Liver (tissue), 9 donors: ENCODE measurements around the gene ZNF839. TPM values are rescaled to one million over a fixed set of nuclear protein-coding genes. Genes with fewer than 3 reads are reported as not detected.

Experiments
- DNase-seq: peaks from one replicate; pipeline ENCODE4 v3.0.0-alpha.2; 2017; ENCODE audit warnings: low spot score
- H3K27ac ChIP-seq, 2 donors: one replicate each; pipeline ENCODE4 v1.7.0; 2013; ENCODE audit warnings: inconsistent platforms in 2 of 2, low read length in 2 of 2, control low read depth in 1 of 2, low read depth in 1 of 2, mild to moderate bottlenecking in 1 of 2
- H3K27me3 ChIP-seq, 4 donors: one replicate each; pipeline versions ENCODE4 v1.6.1 to v1.7.0; 2013; ENCODE audit warnings: low read length in 3 of 4, inconsistent platforms in 1 of 4, mild to moderate bottlenecking in 1 of 4, moderate library complexity in 1 of 4; ENCODE audit not compliant: control insufficient read depth in 4 of 4, insufficient read depth in 4 of 4
- H3K36me3 ChIP-seq, 4 donors: one replicate each; pipeline versions ENCODE4 v1.6.1 to v1.7.0; 2013; ENCODE audit warnings: low read length in 3 of 4, mild to moderate bottlenecking in 3 of 4, low read depth in 1 of 4, moderate library complexity in 1 of 4; ENCODE audit not compliant: control insufficient read depth in 4 of 4, insufficient read depth in 3 of 4
- H3K4me1 ChIP-seq, 4 donors: one replicate each; pipeline versions ENCODE4 v1.6.1 to v1.7.0; 2013; ENCODE audit warnings: low read length in 3 of 4, mild to moderate bottlenecking in 3 of 4, moderate library complexity in 1 of 4; ENCODE audit not compliant: control insufficient read depth in 4 of 4, insufficient read depth in 4 of 4
- H3K4me3 ChIP-seq, 3 donors: one replicate each; pipeline versions ENCODE4 v1.6.1 to v1.7.0; 2013; ENCODE audit warnings: low read length in 3 of 3, control low read depth in 1 of 3, low read depth in 1 of 3, mild to moderate bottlenecking in 1 of 3
- H3K9ac ChIP-seq, 2 donors: one replicate each; pipeline ENCODE4 v1.7.0; 2013; ENCODE audit warnings: low read length in 2 of 2, mild to moderate bottlenecking in 2 of 2, moderate library complexity in 2 of 2, control low read depth in 1 of 2, low read depth in 1 of 2
- H3K9me3 ChIP-seq, 4 donors: one replicate each; pipeline versions ENCODE4 v1.6.1 to v1.7.0; 2013; ENCODE audit warnings: low read length in 3 of 4; ENCODE audit not compliant: control insufficient read depth in 4 of 4
- ATF3 ChIP-seq: IDR thresholded peaks from 2 replicates; pipeline ENCODE4 v1.6.1; 2016; ENCODE audit warnings: antibody characterized with exemption
- EGR1 ChIP-seq, 2 donors: IDR thresholded peaks; 2 replicates each; pipeline ENCODE4 v1.6.1; 2016 to 2018; ENCODE audit warnings: antibody characterized with exemption in 2 of 2, low read depth in 2 of 2
- FOXA1 ChIP-seq: IDR thresholded peaks from 2 replicates; pipeline ENCODE4 v1.6.1; 2016; ENCODE audit warnings: antibody characterized with exemption
- FOXA2 ChIP-seq: IDR thresholded peaks from 2 replicates; pipeline ENCODE4 v1.6.1; 2016; ENCODE audit warnings: antibody characterized with exemption
- HNF4A ChIP-seq, 2 donors: conservative IDR thresholded peaks; 2 replicates each; pipeline ENCODE4 v1.6.1; 2016; ENCODE audit warnings: antibody characterized with exemption in 2 of 2, mild to moderate bottlenecking in 2 of 2
- HNF4G ChIP-seq: IDR thresholded peaks from 2 replicates; pipeline ENCODE4 v1.6.1; 2016; ENCODE audit warnings: antibody characterized with exemption
- JUND ChIP-seq, 2 donors: IDR thresholded peaks; 2 replicates each; pipeline ENCODE4 v1.6.1; 2016; ENCODE audit warnings: antibody characterized with exemption in 2 of 2
- RAD21 ChIP-seq, 2 donors: IDR thresholded peaks; 2 replicates each; pipeline ENCODE4 v1.6.1; 2016; ENCODE audit warnings: antibody characterized with exemption in 2 of 2, mild to moderate bottlenecking in 2 of 2
- REST ChIP-seq: IDR thresholded peaks from 2 replicates; pipeline ENCODE4 v1.6.1; 2016; ENCODE audit warnings: antibody characterized with exemption, mild to moderate bottlenecking
- SP1 ChIP-seq: IDR thresholded peaks from 2 replicates; pipeline ENCODE4 v1.6.1; 2018; ENCODE audit warnings: antibody characterized with exemption, mild to moderate bottlenecking
- TAF1 ChIP-seq: conservative IDR thresholded peaks from 2 replicates; pipeline ENCODE4 v1.6.1; 2016; ENCODE audit warnings: antibody characterized with exemption, mild to moderate bottlenecking
- YY1 ChIP-seq: IDR thresholded peaks from 2 replicates; pipeline ENCODE4 v1.6.1; 2016; ENCODE audit warnings: antibody characterized with exemption, mild to moderate bottlenecking
- ZBTB33 ChIP-seq: IDR thresholded peaks from 2 replicates; pipeline ENCODE4 v1.6.1; 2016; ENCODE audit warnings: antibody characterized with exemption
- WGBS: extraction: QIAGEN DNeasy Blood & Tissue Kit; methylation state at CpG from one replicate; pipeline ENCODE4 v1.1.7; 2013; 5-methylcytosine and 5-hydroxymethylcytosine counted together
- polyA plus RNA-seq, 2 donors: library from polyadenylated mRNA; stranded (reverse) in 1 of 2; unstranded in 1 of 2; fragments of 200-250 nt in 1 of 2; fragments of >200 nt in 1 of 2; fragmentation: Nextera tagmentation in 1 of 2; extraction: Ambion mirVana in 1 of 2; gene quantifications; one replicate each; pipeline versions ENCODE4 v1.2.1 to v1.2.3, GENCODE V29; 2013 to 2015
- total RNA-seq, 2 donors: library from RNA; depleted of rRNA; stranded (reverse); fragments of >200 nt; gene quantifications; one replicate each; pipeline ENCODE4 v1.2.3, GENCODE V29; 2014
- TF ChIP-seq, protein P1 (sequence below): IDR thresholded peaks from 2 replicates; pipeline ENCODE4 v1.6.1; 2016; ENCODE audit warnings: antibody characterized with exemption
- TF ChIP-seq, protein P2 (sequence below): fragments of 150-350 bp; IDR thresholded peaks from 2 replicates; pipeline ENCODE4 v1.5.1; 2017; ENCODE audit warnings: improper control_type of control experiment, low read depth, low read length; ENCODE audit not compliant: missing input control
- donor health status: healthy.
- donor health status: healthy.
- donor health status: healthy.
- donor health status: healthy.
- donor health status: healthy.

Gene ZNF839
- total and polyA plus RNA-seq, 4 donors: 3.1 to 5.6 (median 4.3) TPM

GRCh38 chr14:102341566-102341965, 22.0 kb downstream of the ZNF839 start:
- H3K9ac ChIP-seq: no peak overlapping the region
- no peaks in the 10 kb centered on the region for H3K27me3 ChIP-seq
- no peak overlapping the region for H3K4me3 ChIP-seq
- TF ChIP-seq, protein P1, sequence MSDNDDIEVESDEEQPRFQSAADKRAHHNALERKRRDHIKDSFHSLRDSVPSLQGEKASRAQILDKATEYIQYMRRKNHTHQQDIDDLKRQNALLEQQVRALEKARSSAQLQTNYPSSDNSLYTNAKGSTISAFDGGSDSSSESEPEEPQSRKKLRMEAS: no peak
- TF ChIP-seq EGR1 (IDR thresholded peaks at IDR 0.05; ENCODE audit: low read depth in 2 of 2) (no peak), REST (no peak), ZBTB33 (no peak), FOXA2 (no peak), YY1 (no peak), ATF3 (no peak), SP1 (no peak), RAD21 (IDR thresholded peaks at IDR 0.05) (no peak), HNF4A (conservative IDR thresholded peaks at IDR 0.05) (no peak), JUND (IDR thresholded peaks at IDR 0.05) (no peak), TAF1 (no peak), HNF4G (no peak), FOXA1 (no peak)
- no peak for DNase-seq
- no peaks in the 10 kb centered on the region for H3K4me1 ChIP-seq
- no peaks in the 10 kb centered on the region for H3K9me3 ChIP-seq
- 96% methylated on average over 8 of the region's 8 CpGs for WGBS
- H3K36me3 ChIP-seq: peaks cover 13 to 49% (median 25%) of the 10 kb centered on the region in 4 donors
- H3K27ac ChIP-seq: no peak overlapping the region

GRCh38 chr14:102342238-102342637, 22.7 kb downstream of the ZNF839 start:
- H3K4me3 ChIP-seq: no peak overlapping the region
- 96% methylated on average over 5 of the region's 5 CpGs for WGBS
- H3K4me1 ChIP-seq: no peaks in the 10 kb centered on the region
- no peaks in the 10 kb centered on the region for H3K9me3 ChIP-seq
- DNase-seq: no peak
- H3K9ac ChIP-seq: no peak overlapping the region
- TF ChIP-seq, protein P2, sequence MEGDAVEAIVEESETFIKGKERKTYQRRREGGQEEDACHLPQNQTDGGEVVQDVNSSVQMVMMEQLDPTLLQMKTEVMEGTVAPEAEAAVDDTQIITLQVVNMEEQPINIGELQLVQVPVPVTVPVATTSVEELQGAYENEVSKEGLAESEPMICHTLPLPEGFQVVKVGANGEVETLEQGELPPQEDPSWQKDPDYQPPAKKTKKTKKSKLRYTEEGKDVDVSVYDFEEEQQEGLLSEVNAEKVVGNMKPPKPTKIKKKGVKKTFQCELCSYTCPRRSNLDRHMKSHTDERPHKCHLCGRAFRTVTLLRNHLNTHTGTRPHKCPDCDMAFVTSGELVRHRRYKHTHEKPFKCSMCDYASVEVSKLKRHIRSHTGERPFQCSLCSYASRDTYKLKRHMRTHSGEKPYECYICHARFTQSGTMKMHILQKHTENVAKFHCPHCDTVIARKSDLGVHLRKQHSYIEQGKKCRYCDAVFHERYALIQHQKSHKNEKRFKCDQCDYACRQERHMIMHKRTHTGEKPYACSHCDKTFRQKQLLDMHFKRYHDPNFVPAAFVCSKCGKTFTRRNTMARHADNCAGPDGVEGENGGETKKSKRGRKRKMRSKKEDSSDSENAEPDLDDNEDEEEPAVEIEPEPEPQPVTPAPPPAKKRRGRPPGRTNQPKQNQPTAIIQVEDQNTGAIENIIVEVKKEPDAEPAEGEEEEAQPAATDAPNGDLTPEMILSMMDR: no peak
- no peak for TF ChIP-seq FOXA1
- peaks cover 15 to 56% (median 28%) of the 10 kb centered on the region in 4 donors for H3K36me3 ChIP-seq
- no peak overlapping the region for H3K27ac ChIP-seq
- H3K27me3 ChIP-seq: no peaks in the 10 kb centered on the region
